M059J (cell line): ENCODE data around the gene EID3. TPM values are rescaled to one million over a fixed set of nuclear protein-coding genes. Genes with fewer than 3 reads are reported as not detected.
A peak's percentile ranks its signal among the peaks of the same experiment; 100 is the strongest.

Experiments used
- DNase-seq: peaks from one replicate; pipeline ENCODE4 v3.0.0-alpha.2; 2012; ENCODE audit warnings: low read depth
- total RNA-seq: library from RNA; depleted of rRNA; stranded (reverse); fragments of >200 nt; shearing (Covaris generic); gene quantifications from 2 replicates; pipeline ENCODE4 v1.2.3, GENCODE V29; 2014

Gene EID3
- total RNA-seq, 1 experiment from 2014 or later: 1.0 TPM

GRCh38 chr12:104334581-104334980, 31.0 kb downstream of the EID3 start:
- no peak for DNase-seq

GRCh38 chr12:104336115-104336514, 32.6 kb downstream of the EID3 start:
- DNase-seq: no peak

- DNase-seq: no peak
Observed at GRCh38 chr12:104337030-104337558, 33.6 kb downstream of the EID3 start.

- DNase-seq: no peak
Observed at GRCh38 chr12:104339663-104340062, 36.1 kb downstream of the EID3 start.

GRCh38 chr12:104340177-104340576, 36.6 kb downstream of the EID3 start:
- DNase-seq: peak; percentile 29

- no peak for DNase-seq
Observed at GRCh38 chr12:104340925-104341611, 37.5 kb downstream of the EID3 start.

GRCh38 chr12:104342147-104342546, 38.6 kb downstream of the EID3 start:
- DNase-seq: no peak

- no peak for DNase-seq
Observed at GRCh38 chr12:104342635-104343249, 39.2 kb downstream of the EID3 start.

GRCh38 chr12:104344682-104345081, 41.1 kb downstream of the EID3 start:
- DNase-seq: no peak

GRCh38 chr12:104345234-104346066, 41.9 kb downstream of the EID3 start:
- DNase-seq: no peak

GRCh38 chr12:104347374-104348075, 44.0 kb downstream of the EID3 start:
- DNase-seq: peak; percentile 24

- no peak for DNase-seq
Observed at GRCh38 chr12:104348283-104348993, 44.9 kb downstream of the EID3 start.

GRCh38 chr12:104348994-104349494, 45.5 kb downstream of the EID3 start:
- DNase-seq: no peak

GRCh38 chr12:104350211-104351056, 46.9 kb downstream of the EID3 start:
- DNase-seq: no peak

- no peak for DNase-seq
Observed at GRCh38 chr12:104351057-104351983, 47.8 kb downstream of the EID3 start.

GRCh38 chr12:104352106-104352713, 48.7 kb downstream of the EID3 start:
- DNase-seq: peak; percentile 48

GRCh38 chr12:104353012-104353981, 49.8 kb downstream of the EID3 start:
- DNase-seq: no peak
